Activated CD4-positive, alpha-beta T cell treated with anti-CD3 and anti-CD28 coated beads, Interleukin-2, amount 50 U/mL, for 1 hour (primary cell): ENCODE data around the gene MMP24OS.

ENCODE experiments used
- DNase-seq: peaks from one replicate; pipeline ENCODE4 v3.0.0-alpha.2; 2020

The MMP24OS gene

DNA sequence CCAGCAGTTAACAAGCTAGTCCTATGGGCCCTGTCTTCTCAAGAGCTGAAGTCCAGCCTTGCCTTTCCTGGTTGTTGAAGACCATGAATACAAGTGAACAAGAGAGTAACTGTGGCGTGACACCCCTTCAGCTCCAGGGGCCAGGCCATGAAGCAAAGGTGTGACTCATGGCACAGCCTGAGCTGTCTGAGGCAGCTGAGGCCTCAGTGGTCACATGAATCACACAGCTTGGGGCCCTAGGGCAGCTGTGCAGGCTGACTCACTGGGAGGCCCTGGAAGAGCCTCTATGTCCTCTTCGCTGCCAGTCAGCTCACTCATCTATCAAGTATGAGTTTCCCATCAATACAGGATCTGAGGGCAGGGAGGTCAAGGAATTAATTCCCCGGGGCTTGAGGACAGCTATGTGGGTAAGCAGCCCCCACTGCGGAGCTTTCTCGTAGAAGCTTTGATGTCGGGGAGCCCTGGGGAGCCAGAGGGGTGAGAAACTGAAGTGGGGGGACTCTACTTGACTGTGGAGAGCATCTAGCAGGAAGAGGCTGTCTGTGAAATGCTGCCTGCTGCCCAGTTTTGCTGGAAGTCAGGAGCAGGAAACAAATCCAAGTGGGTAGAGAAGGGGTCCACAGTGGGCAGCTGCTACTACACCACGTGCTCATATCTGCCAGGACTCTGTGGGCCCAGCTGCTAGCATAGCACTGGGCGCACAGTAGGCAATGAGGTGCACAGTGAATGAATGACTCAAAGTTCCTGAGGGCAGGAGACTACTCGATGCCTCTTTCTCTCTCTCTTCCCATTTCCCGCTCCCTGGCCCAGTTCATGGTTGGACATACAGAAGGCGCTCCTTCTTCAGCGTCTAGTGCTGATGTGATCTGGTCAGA is 28.0 kb upstream of the MMP24OS start:
- DNase-seq, result no peak

- DNase-seq, result no peak
Measured at GRCh38 chr20:35304956-35305355, 27.0 kb upstream of the MMP24OS start.

DNA sequence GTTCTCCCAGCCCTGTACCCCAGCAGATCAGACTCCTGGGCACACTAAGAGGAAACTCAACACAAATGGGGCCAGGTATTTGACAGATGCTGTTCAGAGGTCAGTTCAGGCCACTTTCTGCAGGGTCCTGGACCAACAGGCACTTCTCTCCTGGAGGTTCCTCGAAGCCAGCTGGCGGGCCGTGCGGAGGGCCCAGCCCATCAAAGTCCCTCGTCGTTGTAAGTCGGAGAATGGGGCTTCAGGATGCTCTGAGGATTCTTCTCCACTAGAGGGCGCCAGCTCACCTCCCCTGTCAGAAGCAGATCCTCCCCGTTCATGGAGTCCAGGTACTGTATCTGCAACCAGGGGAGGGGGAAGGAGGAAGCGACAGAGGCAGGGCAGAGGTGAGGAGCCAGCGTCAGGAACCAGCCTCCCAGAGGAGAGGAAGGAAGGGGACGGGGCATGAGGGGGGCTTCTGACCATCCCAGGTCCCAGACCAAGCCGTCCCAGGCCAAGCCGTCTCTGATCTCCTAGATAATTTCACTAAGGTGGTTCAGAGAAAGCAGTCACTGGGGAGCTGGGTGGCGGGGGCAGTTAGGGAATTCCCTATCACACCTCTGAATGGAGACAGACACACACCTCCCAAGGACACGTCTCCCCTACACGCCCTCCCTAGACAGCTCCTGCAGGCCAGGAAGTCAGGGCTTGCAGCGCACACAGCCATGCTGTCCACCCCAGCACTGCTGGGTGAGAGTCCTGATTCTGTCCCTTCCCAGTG is 26.0 kb upstream of the MMP24OS start:
- DNase-seq, result peak; percentile 79

DNA sequence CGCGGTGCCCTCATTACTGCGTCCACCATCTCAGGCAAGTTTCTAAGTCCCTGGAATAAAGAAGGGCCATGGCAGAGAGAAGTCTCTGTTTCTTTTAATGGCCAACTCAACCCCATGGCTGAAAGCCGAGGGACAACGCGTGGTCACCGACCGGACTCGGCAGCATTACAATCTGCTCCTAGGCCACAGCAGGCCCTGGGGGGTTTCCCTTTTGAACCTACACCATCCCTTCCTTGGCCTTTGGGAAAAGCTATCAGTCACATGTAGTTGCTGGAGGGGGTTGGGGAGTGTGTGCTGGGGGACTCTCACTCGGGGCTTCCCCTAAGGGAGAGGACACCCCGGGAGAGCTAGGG is 25.4 kb upstream of the MMP24OS start:
- DNase-seq, result no peak

DNA sequence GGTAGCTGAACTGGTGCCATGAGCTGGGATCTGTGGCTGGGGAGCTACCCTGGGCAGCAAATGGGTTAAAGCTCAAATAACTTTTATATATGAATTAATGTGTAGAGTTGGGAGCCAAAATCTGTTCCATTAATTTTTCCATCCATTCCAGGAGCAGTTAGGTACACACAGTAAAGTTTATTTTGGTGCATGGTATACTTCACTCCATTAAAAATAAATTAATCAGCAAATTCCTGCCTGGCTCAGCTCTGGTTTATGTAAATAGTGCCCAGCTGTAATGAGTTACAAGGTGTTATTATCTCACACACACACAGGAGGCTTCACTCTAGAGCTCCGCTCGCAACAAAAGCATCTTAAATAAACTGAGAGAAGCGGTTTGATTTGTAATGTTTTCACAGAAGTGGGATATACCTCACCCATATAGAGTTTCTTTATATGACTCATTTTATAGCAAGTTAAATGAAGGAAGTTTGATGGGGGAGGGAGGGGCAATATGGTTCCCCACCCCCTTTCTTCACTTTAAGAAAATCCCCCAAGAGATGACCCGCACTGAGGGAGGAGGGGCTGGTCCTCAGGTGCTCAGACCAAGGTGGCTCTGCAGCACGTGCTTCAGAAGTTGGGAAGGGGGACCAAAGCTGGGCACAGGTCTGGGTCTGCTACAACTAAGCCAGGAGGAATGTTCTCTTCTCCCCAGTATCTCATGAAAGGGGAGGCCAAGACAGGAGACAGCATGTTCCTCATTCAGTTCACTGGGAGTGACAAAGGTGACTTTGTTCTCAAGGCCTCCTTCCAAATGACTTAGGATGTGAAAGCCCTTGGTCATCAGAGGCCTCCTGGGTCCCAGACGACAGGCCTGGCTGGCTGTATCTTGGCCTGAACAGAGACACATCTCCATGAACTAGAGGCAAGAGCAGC is 24.8 kb upstream of the MMP24OS start:
- DNase-seq, result no peak

- no peak for DNase-seq
Measured at GRCh38 chr20:35301426-35301825, 23.5 kb upstream of the MMP24OS start.

DNA sequence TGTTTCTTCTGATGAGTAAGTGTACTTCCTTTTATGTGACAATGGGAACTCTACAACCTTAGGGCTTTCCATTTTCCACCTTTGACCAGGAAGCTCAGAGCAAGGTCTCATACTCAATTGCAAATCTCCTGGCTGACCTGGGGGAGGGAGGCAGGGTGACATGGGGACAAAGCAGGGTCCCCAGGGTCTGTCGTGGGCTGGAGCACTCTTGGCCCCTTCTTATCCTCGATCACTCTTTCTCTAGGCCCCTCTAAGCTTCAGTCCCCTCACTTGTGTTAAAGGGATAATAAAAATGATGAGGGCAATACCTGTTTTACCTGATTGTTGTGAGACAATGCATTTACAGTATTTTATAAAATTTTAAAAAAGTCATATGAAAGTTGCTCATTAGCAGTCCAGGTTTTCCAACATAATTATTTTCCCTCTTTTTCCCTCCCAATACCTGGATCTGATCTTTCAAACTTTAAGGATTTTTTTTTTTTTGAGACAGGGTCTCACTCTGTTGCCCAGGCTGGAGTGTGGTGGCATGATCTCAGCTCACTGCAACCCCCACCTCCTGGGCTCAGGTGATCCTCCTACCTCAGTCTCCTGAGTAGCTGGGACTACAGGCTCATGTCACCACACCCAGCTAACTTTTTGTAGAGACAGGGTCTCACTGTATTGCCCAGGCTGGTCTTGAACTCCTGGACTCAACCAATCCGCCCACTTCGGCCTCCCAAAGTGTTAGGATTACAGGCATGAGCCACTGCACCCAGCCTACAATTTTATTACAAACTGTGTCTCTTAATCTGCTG is 22.7 kb upstream of the MMP24OS start:
- no peak for DNase-seq

- no peak for DNase-seq
Measured at GRCh38 chr20:35299780-35300179, 21.9 kb upstream of the MMP24OS start.

GRCh38 chr20:35298264-35298663 is 20.3 kb upstream of the MMP24OS start:
- no peak for DNase-seq

DNA sequence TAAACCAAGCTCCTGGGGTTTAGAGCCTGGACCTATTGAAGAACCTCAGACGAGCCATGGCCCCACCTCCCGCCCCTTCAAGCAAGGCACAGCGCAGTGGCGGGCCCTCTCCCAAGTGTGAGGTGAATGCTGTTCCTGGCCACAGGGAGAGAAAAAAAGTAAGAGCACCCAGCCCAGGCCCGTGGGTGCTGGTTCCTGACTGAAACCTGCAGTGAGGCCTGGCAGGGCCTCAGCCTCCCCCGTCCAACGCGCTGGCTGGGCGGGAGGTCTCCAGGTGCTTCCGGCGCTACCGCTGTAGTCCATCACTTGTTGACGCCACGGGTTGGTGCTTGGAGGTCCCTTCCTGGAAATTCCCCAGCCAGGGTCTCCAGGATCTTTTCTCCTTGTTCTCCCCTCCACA is 19.8 kb upstream of the MMP24OS start:
- DNase-seq, result no peak

GRCh38 chr20:35297155-35297554 is 19.2 kb upstream of the MMP24OS start:
- DNase-seq, result no peak

DNA sequence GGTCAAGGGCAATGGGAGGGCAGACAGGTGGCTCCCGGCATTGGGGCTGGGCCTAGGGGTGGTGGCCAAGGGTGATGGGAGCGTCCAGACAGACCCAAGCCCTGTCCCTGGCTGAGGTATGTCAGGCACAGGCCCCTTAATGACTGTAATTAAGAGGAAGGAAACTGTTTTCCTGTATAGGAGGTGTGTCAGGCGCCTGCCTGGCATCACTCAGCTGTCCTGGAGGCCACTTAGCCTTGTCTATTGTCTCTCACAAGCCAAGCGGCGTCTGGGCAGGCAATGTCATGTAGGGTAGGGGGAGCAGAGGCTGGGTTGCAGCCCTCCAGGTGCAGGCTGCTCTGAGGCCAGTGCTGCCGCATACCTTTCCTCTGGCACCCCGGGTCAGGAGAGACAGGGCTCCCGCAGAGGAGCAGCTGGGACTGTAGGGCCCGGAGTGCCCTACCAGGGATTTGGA is 18.2 kb upstream of the MMP24OS start:
- no peak for DNase-seq

GRCh38 chr20:35295674-35296073 is 17.8 kb upstream of the MMP24OS start:
- no peak for DNase-seq

DNA sequence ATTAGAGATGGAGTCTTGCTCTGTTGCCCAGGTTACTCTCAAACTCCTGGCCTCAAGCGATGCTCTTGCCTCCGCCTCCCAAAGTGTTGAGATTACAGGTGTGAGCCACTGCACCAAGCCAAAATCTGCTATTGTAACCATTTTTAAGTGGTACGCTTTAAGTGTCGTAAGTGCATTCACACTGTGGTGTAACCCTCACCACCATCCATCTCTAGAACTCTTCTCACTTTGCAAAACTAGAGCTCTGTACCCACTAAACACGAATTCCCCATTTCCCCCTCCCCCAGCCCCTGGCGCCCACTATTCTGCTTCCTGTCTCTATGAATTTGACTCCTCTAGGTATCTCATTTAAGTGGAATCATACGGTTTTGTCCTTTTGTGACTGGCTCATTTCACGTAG is 17.1 kb upstream of the MMP24OS start:
- DNase-seq, result no peak

DNA sequence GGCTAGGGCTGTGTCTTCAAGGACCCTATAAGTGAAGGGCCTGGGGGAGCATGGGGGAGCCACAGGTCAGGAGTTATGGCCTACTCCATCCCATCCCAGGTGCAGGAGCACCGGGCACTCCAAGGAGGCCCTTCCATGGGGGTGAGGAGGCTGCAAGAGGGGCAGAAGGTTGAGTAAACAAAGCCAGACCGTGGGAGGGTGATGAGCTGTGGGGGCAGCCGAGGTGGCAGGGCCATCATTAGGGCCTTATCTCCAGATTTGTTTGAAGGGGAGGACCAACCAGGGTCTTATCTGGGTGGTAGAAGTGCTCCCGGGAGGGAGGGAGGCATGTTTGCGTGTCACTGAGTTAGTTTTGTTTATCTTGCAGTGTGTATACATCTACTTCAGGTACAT is 16.4 kb upstream of the MMP24OS start:
- DNase-seq, result no peak

DNA sequence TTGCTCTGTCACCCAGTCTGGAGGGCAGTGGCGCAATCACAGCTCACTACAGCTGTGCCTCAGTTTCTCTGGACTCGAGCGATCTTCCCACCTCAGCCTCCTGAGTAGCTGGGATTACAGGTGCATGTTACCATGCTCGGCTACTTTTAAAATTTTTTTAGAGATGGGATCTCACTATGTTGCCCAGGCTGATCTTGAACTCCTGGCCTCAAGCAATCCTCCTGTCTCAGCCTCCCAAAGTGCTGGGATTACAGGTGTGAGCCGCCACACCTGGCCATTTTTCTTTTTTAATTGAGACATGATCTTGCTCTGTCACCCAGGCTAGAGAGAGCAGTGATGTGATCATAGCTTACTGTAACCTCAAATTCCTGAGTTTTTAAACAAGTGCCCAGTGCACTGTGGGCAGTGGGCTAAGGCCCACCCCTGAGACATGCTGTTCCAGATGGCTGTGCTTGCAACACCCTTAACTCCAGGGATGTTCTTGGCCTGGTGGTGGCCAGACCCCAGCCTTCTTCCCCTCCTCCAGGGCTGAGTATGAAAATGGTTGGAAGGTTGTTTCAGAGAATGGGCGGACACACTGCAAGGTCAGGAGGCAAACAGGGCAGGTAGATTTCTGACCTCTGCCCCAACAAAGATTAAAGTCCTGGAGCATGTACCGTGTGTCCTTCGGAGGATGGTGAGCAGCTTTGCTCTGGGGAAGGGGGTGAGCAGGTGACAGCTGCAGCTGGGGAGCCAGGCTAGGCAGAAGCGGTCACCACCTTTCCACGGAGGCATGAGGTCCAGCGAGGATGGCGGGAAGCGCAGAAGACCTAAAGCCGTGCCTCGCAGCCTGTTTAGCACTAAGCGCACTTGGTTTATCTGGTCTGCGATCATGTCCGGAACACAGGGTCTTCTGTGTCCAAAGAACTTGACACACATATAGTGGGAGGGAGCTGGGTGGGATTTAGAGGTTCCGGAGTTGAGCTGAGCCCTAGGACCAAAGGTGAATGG is 15.7 kb upstream of the MMP24OS start:
- DNase-seq, result no peak

- no peak for DNase-seq
Measured at GRCh38 chr20:35292504-35293285, 14.8 kb upstream of the MMP24OS start.

DNA sequence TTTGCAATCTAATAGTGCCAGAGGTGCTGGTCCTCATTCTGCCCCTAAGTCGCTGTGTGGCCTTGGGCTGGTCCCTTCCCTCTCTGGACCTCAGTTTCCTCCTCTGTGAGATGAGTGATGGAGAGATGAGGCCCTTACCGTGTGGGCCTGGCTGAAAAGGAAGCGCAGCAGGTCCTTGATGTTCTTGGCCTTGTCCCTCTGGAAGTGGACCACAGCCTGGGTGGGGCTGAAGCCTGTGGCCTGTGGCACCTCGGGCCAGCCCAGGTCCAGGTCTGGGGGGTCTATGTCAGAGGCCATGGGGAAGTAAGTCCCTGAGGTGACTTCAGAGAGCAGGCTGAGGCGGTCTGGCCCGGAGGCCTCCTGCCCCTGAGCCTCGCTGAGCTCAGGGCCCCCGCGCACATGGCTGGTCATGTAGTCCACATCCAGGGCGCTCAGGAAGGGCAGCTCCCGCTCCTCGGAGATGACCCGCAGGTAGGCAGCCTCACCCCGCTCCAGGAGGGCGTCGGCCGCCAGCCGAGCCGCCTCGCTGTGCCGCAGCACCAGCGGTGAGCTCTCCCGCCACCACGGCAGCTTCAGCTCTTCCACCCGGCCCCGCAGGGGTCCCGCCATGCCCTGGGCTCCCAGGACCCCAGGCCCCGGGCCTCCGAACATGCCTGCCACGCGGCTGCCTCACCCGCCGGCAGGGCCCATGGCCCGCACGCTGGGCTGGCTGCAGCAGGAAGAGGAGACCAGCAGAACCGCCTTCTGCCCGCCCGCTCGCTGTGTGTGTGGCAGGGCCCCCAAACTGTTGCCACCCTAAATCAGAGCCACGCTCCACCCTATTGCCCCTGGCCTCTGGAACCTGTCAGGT is 14.0 kb upstream of the MMP24OS start, which contains the start of gene FAM83C:
Gene FAM83C (minus strand): TSS at position 772 of the 850 bp plus-strand sequence. CDS start 121 bp downstream, at position 651.
- no peak for DNase-seq

DNA sequence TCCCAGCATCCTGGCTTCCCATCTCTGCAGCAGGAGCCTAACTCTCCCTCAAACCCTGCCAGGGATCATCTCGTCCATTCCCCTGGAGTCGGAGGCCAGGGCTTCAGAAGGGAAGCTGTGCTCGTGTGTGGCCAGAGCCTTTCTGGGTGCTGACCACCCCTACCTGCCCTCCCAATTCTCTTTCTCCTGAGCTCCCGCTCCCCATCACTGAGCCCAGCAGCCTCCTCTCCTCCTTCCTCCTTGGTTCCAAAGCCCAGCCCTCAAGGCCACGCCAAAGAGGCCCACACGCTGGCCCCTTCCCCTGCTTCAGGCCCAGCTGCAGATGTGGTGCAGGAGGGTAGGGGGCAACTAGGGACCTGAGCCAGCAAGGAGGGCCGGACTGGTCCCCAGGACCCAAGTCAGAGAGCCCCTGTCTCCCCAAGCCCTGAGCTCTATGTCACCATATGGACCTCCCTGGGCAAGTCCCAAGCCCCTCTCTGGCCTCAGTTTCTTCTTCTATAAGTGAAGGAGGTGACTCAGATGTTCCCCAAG is 13.0 kb upstream of the MMP24OS start:
- no peak for DNase-seq
